Caco-2 (cell line): Measurements from ENCODE around the gene CUTC. TPM values are rescaled to one million over a fixed set of nuclear protein-coding genes. Genes with fewer than 3 reads are reported as not detected.
"Not testable (repeated sequence)": the region's sequence is repeated elsewhere in the genome, so short reads cannot be mapped to it uniquely, and the experiment has no call there.

ENCODE experiments used
- BruUV-seq: library from RNA; stranded (reverse); fragments of 400-500 nt; replicated peaks from 2 replicates; lab custom pipeline; 2021; lab: Mats Ljungman, UMichigan
- CTCF ChIA-PET: fragments of 300-600 bp; sonication (Branson Sonifier 250); formaldehyde crosslinking; loops from one replicate; lab custom pipeline; 2022; ENCODE audit warnings: antibody characterized with exemption; lab: Charles Lee
- POLR2A ChIA-PET: fragments of 300-600 bp; sonication (Branson Sonifier 250); formaldehyde crosslinking; loops from one replicate; lab custom pipeline; 2022; ENCODE audit warnings: antibody characterized with exemption; lab: Charles Lee
- DNase-seq, 2 experiments: peaks; one replicate each; pipeline versions ENCODE4 v3.0.0 to v3.0.0-alpha.2; 2020 to 2022
- H3K27me3 ChIP-seq: replicated peaks from 2 replicates; pipeline ENCODE4 v1.6.0; 2011; ENCODE audit warnings: low read length; ENCODE audit not compliant: control insufficient read depth, insufficient read depth
- H3K36me3 ChIP-seq: 2 replicates; pipeline ENCODE4 v1.5.1; 2011; ENCODE audit warnings: low read length; ENCODE audit not compliant: control insufficient read depth, insufficient read depth
- H3K4me1 ChIP-seq: fragments of 250-450 bp; sonication (Bioruptor Pico); 2 replicates; pipeline ENCODE4 v1.5.1; 2020; ENCODE audit warnings: mild to moderate bottlenecking
- H3K4me3 ChIP-seq: 2 replicates; pipeline ENCODE4 v1.5.1; 2011; ENCODE audit warnings: low read depth, mild to moderate bottlenecking, control low read depth, low read length
- H3K9me3 ChIP-seq: fragments of 250-450 bp; sonication (Bioruptor Pico); 2 replicates; pipeline ENCODE4 v1.5.1; 2020; ENCODE audit warnings: mild to moderate bottlenecking, moderate library complexity
- H3K27ac Mint-ChIP-seq: one replicate; pipeline ENCODE4 v1.8.0; 2022; ENCODE audit warnings: mixed read lengths; ENCODE audit not compliant: unreplicated experiment
- H3K27me3 Mint-ChIP-seq: one replicate; pipeline ENCODE4 v1.8.0; 2022; ENCODE audit warnings: mixed read lengths; ENCODE audit not compliant: insufficient read depth, unreplicated experiment
- H3K36me3 Mint-ChIP-seq: one replicate; pipeline ENCODE4 v1.8.0; 2022; ENCODE audit warnings: mild to moderate bottlenecking, mixed read lengths; ENCODE audit not compliant: insufficient read depth, unreplicated experiment
- H3K4me1 Mint-ChIP-seq: one replicate; pipeline ENCODE4 v1.8.0; 2022; ENCODE audit warnings: low read depth, mixed read lengths; ENCODE audit not compliant: unreplicated experiment
- H3K4me3 Mint-ChIP-seq: one replicate; pipeline ENCODE4 v1.8.0; 2022; ENCODE audit warnings: mild to moderate bottlenecking, moderate library complexity, mixed read lengths; ENCODE audit not compliant: unreplicated experiment
- H3K9me3 Mint-ChIP-seq: one replicate; pipeline ENCODE4 v1.8.0; 2022; ENCODE audit warnings: mixed read lengths; ENCODE audit not compliant: unreplicated experiment
- intact Hi-C: fragments of 100-400 bp; cut with micrococcal nuclease; formaldehyde crosslinking; loops from one replicate; pipeline ENCODE4 v1.10.0; 2022; ENCODE audit not compliant: unreplicated experiment
- total RNA-seq: library from RNA; stranded (reverse); gene quantifications from 2 replicates; pipeline ENCODE4 v1.2.3, GENCODE V29; 2022
- TF ChIP-seq, protein P1 (sequence below), 2 experiments: fragments of 200-600 bp in 1 of 2; IDR thresholded peaks; 1 replicate in 1 of 2; 2 replicates in 1 of 2; pipeline versions ENCODE4 v1.5.1 to v1.8.0; 2011 to 2022; ENCODE audit warnings: antibody characterized with exemption in 1 of 2, control low read depth in 1 of 2, inconsistent platforms in 1 of 2, low read depth in 1 of 2, low read length in 1 of 2, mild to moderate bottlenecking in 1 of 2, moderate library complexity in 1 of 2; ENCODE audit not compliant: insufficient read depth in 1 of 2, severe bottlenecking in 1 of 2, unreplicated experiment in 1 of 2

CUTC gene
- total RNA-seq, 1 experiment from 2014 or later, result 30.1 TPM

DNA sequence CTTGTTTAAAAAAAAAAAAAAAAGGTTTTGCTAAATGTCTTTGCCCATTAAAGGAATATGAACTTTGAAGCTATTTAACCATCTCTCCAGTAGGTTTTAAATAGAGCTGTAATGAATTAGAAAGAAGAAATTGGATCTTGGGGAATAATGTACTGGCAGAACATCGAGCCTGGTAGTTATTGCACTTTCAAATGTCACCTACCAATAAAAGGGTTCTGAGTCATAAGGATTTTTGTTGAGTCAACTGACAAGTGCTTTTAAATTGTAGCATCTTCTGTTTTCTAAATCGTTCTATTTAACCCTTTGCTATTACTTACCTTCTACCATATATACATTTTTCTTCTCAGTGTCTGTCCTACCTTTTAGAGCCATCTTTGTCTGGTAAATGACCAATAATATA, 10.7 kb downstream of the CUTC start:
- Mint-ChIP-seq H3K4me1 (no peaks in the 10 kb centered on the region), H3K4me3 (no peak overlapping the region), H3K27ac (no peak overlapping the region), H3K9me3 (peaks cover 33% of the 10 kb centered on the region), H3K27me3 (no peaks in the 10 kb centered on the region), H3K36me3 (peaks cover 66% of the 10 kb centered on the region)
- H3K4me3 ChIP-seq, result no peak overlapping the region
- ChIA-PET POLR2A (interaction anchor here (0.6 kb wide), 2 partner anchors 10 to 11 kb away, joined by 3 to 6 read pairs; partner anchors contain the start of genes COX15 and CUTC), CTCF (no interaction called here)
- DNase-seq, result no peak
- no peaks in the 10 kb centered on the region for H3K4me1 ChIP-seq
- TF ChIP-seq, protein P1, sequence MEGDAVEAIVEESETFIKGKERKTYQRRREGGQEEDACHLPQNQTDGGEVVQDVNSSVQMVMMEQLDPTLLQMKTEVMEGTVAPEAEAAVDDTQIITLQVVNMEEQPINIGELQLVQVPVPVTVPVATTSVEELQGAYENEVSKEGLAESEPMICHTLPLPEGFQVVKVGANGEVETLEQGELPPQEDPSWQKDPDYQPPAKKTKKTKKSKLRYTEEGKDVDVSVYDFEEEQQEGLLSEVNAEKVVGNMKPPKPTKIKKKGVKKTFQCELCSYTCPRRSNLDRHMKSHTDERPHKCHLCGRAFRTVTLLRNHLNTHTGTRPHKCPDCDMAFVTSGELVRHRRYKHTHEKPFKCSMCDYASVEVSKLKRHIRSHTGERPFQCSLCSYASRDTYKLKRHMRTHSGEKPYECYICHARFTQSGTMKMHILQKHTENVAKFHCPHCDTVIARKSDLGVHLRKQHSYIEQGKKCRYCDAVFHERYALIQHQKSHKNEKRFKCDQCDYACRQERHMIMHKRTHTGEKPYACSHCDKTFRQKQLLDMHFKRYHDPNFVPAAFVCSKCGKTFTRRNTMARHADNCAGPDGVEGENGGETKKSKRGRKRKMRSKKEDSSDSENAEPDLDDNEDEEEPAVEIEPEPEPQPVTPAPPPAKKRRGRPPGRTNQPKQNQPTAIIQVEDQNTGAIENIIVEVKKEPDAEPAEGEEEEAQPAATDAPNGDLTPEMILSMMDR (IDR thresholded peaks at IDR 0.05; ENCODE audit: insufficient read depth in 1 of 2, low read depth in 1 of 2, low read length in 1 of 2, severe bottlenecking in 1 of 2, unreplicated experiment in 1 of 2), result no peak
- no TSS peak for BruUV-seq
- H3K9me3 ChIP-seq, result peaks cover 6% of the 10 kb centered on the region; the same call in 1 of the 2 replicates
- H3K36me3 ChIP-seq, result peaks cover 1% of the 10 kb centered on the region
- no peaks in the 10 kb centered on the region for H3K27me3 ChIP-seq
- intact Hi-C loops, result no loop called here

- no TSS peak for BruUV-seq
- Mint-ChIP-seq H3K4me3 (no peak overlapping the region), H3K9me3 (peaks cover 30% of the 10 kb centered on the region), H3K27ac (no peak overlapping the region), H3K27me3 (no peaks in the 10 kb centered on the region), H3K36me3 (peaks cover 61% of the 10 kb centered on the region), H3K4me1 (no peaks in the 10 kb centered on the region)
- no peak for DNase-seq
- Histone ChIP-seq H3K9me3 (peaks cover 6% of the 10 kb centered on the region; the same call in 1 of the 2 replicates), H3K27me3 (no peaks in the 10 kb centered on the region), H3K4me3 (no peak overlapping the region), H3K4me1 (no peaks in the 10 kb centered on the region), H3K36me3 (peaks cover 1% of the 10 kb centered on the region)
- ChIA-PET CTCF (no interaction called here), POLR2A (interaction anchor here (0.8 kb wide), 1 partner anchor 11 kb away, joined by 7 read pairs; the partner anchor contains the start of gene CUTC)
- TF ChIP-seq, protein P1 (IDR thresholded peaks at IDR 0.05; ENCODE audit: insufficient read depth in 1 of 2, low read depth in 1 of 2, low read length in 1 of 2, severe bottlenecking in 1 of 2, unreplicated experiment in 1 of 2), result no peak
- intact Hi-C loops, result no loop called here
Measured at GRCh38 chr10:99743841-99744240, 11.8 kb downstream of the CUTC start.

DNA sequence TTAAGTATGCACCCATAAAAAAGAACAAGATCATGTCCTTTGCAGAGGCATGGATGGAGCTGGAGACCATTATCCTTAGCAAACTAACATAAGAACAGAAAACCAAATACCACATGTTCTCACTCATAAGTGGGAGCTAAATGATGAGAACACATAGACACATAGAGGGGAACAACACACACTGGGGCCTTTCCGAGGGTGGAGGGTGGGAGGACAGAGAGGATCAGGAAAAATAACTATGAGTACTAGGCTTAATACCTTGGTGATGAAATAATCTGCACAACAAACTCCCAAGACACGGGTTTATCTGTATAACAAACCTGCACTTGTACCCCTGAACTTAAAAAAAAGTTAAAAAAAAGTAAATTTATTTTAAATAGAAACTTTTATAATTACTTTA, 14.1 kb downstream of the CUTC start:
- H3K27me3 Mint-ChIP-seq, intact Hi-C loops, H3K27ac Mint-ChIP-seq, H3K36me3 ChIP-seq, H3K4me1 ChIP-seq, H3K9me3 ChIP-seq, POLR2A ChIA-PET, H3K27me3 ChIP-seq, H3K4me3 Mint-ChIP-seq, CTCF ChIA-PET, BruUV-seq, H3K4me3 ChIP-seq, H3K9me3 Mint-ChIP-seq, DNase-seq, H3K4me1 Mint-ChIP-seq: not testable (repeated sequence)
- H3K36me3 Mint-ChIP-seq, result peaks cover 54% of the 10 kb centered on the region
